ENCODE measurements around the gene NEDD1.

The NEDD1 gene

DNA sequence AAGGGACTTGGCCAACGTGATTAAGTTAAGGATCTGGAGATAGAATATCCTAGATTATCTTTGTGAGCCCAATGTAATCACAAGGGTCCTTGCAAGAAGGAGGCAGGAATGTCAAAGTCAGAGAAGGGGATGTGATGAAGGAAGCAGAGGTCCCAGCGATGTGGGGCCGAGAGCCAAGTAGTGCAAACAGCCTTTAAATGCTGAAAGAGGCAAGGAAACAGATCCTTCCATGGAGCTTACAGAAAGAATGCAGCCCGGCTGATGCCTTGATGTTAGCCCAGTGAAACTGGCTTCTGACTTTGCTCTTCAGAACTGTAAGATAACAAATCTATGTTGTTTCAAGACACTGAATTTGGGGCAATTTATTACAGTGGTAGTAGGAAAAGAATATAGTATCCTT is 74.9 kb downstream of the NEDD1 start:
- Histone ChIP-seq H3K4me3 (ENCODE audit: low read length) (no peak overlapping the region), H3K9me3 (ENCODE audit: insufficient read depth, low read depth, low read length) (no peaks in the 10 kb centered on the region), H3K27me3 (ENCODE audit: insufficient read depth, low read length) (peaks cover 12% of the 10 kb centered on the region), H3K4me1 (ENCODE audit: insufficient read depth, low read length) (peaks cover 10% of the 10 kb centered on the region), H3K36me3 (ENCODE audit: insufficient read depth, low read length) (no peaks in the 10 kb centered on the region), H3K9ac (ENCODE audit: low read depth, low read length) (no peak overlapping the region), H3K27ac (ENCODE audit: low read depth, low read length) (no peak overlapping the region)
- 81% methylated on average over 4 of the region's 4 CpGs for WGBS

DNA sequence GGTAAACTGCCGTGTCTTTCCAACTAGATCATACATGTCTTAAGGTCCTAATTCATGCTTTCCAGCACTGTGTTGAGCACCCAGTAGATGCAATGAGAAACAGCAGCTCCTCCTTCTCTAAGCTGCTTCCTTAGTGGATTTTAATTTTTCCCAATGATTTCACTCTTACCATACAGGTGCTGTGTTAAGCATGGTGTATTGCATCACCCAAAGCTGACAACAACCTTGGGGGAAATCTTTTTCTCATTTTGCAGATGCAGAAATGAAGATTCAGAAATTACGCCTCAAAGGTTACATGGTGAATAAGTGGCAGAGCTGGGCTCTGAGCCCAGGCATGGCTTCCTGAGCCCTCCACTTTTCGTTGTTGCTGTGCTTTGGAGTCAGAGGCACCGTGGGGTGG is 75.6 kb downstream of the NEDD1 start:
- Histone ChIP-seq H3K9ac (ENCODE audit: low read depth, low read length) (no peak overlapping the region), H3K4me1 (ENCODE audit: insufficient read depth, low read length) (peaks cover 14% of the 10 kb centered on the region), H3K4me3 (ENCODE audit: low read length) (no peak overlapping the region), H3K27ac (ENCODE audit: low read depth, low read length) (no peak overlapping the region), H3K9me3 (ENCODE audit: insufficient read depth, low read depth, low read length) (no peaks in the 10 kb centered on the region), H3K36me3 (ENCODE audit: insufficient read depth, low read length) (no peaks in the 10 kb centered on the region), H3K27me3 (ENCODE audit: insufficient read depth, low read length) (peaks cover 12% of the 10 kb centered on the region)
- 94% methylated on average over 4 of the region's 4 CpGs for WGBS

DNA sequence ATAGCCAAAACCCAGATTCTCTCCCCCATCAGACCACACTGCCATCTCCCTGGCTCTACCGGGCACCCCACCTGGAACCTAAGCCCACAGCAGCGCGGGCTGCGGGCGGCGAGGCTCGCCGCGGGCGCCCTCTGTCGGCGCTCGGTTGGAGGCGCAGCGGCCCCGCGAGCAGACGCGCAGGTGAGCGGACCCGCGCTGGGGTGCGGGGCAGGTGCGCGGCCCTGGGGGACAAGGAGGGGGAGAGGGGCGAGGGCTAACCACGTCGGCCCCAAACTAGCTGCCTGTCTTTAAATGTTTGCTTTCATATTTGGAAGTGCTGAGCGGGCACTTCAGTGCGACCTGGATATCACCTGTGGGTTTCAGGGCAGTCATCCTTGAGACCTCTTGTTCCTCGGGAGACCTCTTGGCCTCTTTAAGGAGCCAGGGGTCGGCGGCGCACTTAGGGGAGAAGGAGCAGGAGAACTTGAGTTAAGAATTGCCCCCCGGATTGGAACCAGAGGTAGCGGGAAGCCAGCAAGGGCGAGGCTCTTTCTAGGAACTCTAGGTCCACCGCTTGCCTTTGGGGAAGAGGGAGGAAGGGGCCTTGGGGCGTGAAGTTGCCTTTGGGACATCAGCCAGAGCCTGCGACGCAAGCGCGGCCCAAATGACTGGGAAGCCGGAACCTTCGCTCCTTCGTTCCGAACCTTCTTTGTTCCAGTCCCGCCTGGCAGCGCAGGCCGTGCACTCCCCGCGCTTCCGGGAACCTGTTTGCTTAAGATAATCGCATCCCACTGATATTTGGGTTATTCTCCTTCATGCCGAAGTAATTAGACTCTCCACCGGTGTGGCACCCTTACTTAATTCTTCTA is 78.7 kb downstream of the NEDD1 start:
- Histone ChIP-seq H3K9me3 (ENCODE audit: insufficient read depth, low read depth, low read length) (no peaks in the 10 kb centered on the region), H3K36me3 (ENCODE audit: insufficient read depth, low read length) (no peaks in the 10 kb centered on the region), H3K27me3 (ENCODE audit: insufficient read depth, low read length) (peaks cover 12% of the 10 kb centered on the region), H3K27ac (ENCODE audit: low read depth, low read length) (no peak overlapping the region), H3K9ac (ENCODE audit: low read depth, low read length) (peak overlapping the region; percentile 75), H3K4me1 (ENCODE audit: insufficient read depth, low read length) (peaks cover 26% of the 10 kb centered on the region), H3K4me3 (ENCODE audit: low read length) (peak overlapping the region; percentile 62)
- WGBS: 2% methylated on average over 56 of the region's 56 CpGs

DNA sequence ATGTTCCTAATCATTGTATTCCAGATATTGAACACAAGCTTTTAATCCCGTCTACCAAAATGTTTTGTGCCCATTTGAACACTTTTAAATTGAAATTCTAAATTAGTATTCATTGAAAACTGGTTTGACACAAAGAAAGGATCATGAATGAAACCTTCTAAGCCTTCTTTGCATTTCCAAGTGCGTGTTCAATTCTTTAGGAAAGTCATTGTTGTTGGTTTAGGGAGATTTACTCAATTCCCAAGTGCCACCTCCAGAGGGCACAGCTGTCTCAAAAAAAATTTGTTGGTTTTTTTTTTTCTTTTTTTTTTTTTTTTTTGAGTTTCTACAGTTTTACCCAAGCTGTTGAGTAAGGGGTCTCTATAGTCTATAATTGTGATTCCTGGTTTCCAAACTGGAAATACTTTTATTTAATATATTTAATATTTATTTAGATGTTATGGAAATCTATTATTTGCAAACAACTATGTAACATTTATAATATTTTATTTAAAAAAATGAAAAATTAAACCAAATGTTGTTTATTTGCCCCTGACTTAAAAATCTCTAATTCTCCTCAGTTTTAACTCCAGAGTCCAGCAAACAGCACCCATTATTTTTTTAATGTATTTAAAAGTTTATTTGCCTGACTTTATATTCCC is 79.9 kb downstream of the NEDD1 start:
- peak overlapping the region; percentile 62 for H3K4me3 ChIP-seq (ENCODE audit: low read length)
- H3K36me3 ChIP-seq (ENCODE audit: insufficient read depth, low read length): no peaks in the 10 kb centered on the region
- H3K27ac ChIP-seq (ENCODE audit: low read depth, low read length): no peak overlapping the region
- H3K27me3 ChIP-seq (ENCODE audit: insufficient read depth, low read length): peaks cover 12% of the 10 kb centered on the region
- 0% methylated on average over 2 of the region's 2 CpGs for WGBS
- no peak overlapping the region for H3K9ac ChIP-seq (ENCODE audit: low read depth, low read length)
- peaks cover 34% of the 10 kb centered on the region for H3K4me1 ChIP-seq (ENCODE audit: insufficient read depth, low read length)
- H3K9me3 ChIP-seq (ENCODE audit: insufficient read depth, low read depth, low read length): no peaks in the 10 kb centered on the region

DNA sequence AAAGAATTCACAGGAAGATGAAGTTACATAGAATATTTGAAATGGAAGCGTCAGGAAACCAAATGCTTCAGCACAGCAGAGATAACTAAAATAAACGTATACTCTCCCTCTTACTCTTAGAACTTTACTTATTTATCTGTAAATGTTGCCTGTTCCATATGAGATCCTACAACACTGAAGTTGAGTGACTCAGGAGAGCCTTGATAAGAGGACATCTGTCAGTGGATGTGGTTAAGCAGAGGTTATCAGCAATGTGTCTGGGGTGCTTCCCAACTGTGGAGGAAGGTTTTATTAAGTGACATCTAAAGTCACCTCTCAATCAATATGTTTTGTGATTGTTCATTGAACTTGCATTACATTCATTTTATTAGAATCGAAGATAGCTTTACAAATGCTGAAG is 81.9 kb downstream of the NEDD1 start:
- Histone ChIP-seq H3K4me3 (ENCODE audit: low read length) (no peak overlapping the region), H3K27ac (ENCODE audit: low read depth, low read length) (no peak overlapping the region), H3K4me1 (ENCODE audit: insufficient read depth, low read length) (peaks cover 34% of the 10 kb centered on the region), H3K9me3 (ENCODE audit: insufficient read depth, low read depth, low read length) (no peaks in the 10 kb centered on the region), H3K9ac (ENCODE audit: low read depth, low read length) (no peak overlapping the region), H3K36me3 (ENCODE audit: insufficient read depth, low read length) (no peaks in the 10 kb centered on the region), H3K27me3 (ENCODE audit: insufficient read depth, low read length) (peaks cover 12% of the 10 kb centered on the region)
- 93% methylated on average over 1 of the region's 3 CpGs for WGBS

DNA sequence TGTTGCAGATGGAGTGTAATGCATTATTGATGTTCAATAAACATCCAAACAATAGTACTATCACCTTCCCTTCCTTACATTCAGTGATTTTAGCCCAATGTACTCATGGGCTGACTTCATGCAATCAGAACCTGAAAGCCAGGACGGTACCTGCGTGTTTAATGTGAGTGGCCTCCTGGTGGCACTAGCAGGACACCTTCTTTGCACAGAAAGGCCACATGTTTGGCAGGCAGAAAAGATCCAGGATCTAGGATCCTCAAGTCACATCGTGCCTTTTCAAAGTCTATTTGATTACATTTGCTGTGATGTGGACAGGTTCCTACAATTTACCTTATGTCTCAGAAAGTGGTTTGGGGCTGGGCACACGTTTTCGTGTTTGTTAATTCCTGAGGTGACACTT is 82.9 kb downstream of the NEDD1 start:
- Histone ChIP-seq H3K9ac (ENCODE audit: low read depth, low read length) (no peak overlapping the region), H3K27ac (ENCODE audit: low read depth, low read length) (no peak overlapping the region), H3K36me3 (ENCODE audit: insufficient read depth, low read length) (no peaks in the 10 kb centered on the region), H3K4me3 (ENCODE audit: low read length) (no peak overlapping the region), H3K27me3 (ENCODE audit: insufficient read depth, low read length) (peaks cover 12% of the 10 kb centered on the region), H3K4me1 (ENCODE audit: insufficient read depth, low read length) (peaks cover 34% of the 10 kb centered on the region), H3K9me3 (ENCODE audit: insufficient read depth, low read depth, low read length) (no peaks in the 10 kb centered on the region)
- WGBS: 78% methylated on average over 5 of the region's 5 CpGs

DNA sequence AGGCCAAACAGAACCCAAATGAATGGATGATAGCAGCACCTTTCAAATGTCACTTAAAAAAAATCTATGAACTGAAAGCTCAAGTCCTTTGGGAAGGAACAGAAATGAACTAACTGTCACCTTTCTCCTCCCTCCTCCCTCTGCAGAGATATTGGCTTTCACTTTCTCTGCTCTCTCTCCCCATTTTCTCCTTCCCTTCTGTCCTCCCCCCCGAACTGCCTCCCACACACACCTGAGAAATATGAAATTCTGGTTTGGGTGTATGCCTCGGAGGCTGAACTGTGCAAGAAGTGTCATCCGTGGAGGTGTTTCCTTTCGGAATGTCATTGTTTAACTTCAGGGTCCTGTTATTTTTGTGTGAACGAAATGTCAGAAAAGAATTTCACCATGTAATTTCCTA is 87.8 kb downstream of the NEDD1 start:
- no peaks in the 10 kb centered on the region for H3K27me3 ChIP-seq (ENCODE audit: insufficient read depth, low read length)

DNA sequence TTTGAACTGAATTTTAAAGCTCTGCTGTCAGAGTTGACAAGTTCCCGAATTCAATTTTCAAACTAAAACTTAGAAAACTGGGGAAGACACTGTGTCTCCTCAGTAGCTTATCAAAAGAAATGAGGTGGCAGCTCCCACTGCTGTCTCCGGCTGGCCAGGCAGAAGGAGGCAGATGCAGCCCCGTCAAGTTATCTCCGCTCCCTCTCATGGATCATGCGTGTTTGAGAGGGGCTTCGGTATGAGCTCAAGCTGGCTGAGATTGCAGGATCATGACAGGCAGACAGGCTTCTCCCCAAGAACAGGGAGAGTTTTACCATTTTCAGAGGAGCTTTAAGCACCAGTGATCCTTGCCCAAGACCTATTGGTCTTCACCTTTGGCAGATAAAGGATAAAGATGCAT is 88.8 kb downstream of the NEDD1 start:
- H3K36me3 ChIP-seq (ENCODE audit: insufficient read depth, low read length): no peaks in the 10 kb centered on the region
- WGBS: 92% methylated on average over 6 of the region's 6 CpGs
- no peak overlapping the region for H3K4me3 ChIP-seq (ENCODE audit: low read length)
- H3K27me3 ChIP-seq (ENCODE audit: insufficient read depth, low read length): no peaks in the 10 kb centered on the region
- no peak overlapping the region for H3K27ac ChIP-seq (ENCODE audit: low read depth, low read length)
- no peaks in the 10 kb centered on the region for H3K9me3 ChIP-seq (ENCODE audit: insufficient read depth, low read depth, low read length)
- no peak overlapping the region for H3K9ac ChIP-seq (ENCODE audit: low read depth, low read length)
- peaks cover 9% of the 10 kb centered on the region for H3K4me1 ChIP-seq (ENCODE audit: insufficient read depth, low read length)

More for the DNA sequence above, 87.8 kb downstream of the NEDD1 start:
- Histone ChIP-seq H3K4me1 (ENCODE audit: insufficient read depth, low read length) (peaks cover 18% of the 10 kb centered on the region), H3K36me3 (ENCODE audit: insufficient read depth, low read length) (no peaks in the 10 kb centered on the region), H3K9me3 (ENCODE audit: insufficient read depth, low read depth, low read length) (no peaks in the 10 kb centered on the region), H3K4me3 (ENCODE audit: low read length) (no peak overlapping the region), H3K9ac (ENCODE audit: low read depth, low read length) (no peak overlapping the region), H3K27ac (ENCODE audit: low read depth, low read length) (no peak overlapping the region)
- 93% methylated on average over 4 of the region's 5 CpGs for WGBS

DNA sequence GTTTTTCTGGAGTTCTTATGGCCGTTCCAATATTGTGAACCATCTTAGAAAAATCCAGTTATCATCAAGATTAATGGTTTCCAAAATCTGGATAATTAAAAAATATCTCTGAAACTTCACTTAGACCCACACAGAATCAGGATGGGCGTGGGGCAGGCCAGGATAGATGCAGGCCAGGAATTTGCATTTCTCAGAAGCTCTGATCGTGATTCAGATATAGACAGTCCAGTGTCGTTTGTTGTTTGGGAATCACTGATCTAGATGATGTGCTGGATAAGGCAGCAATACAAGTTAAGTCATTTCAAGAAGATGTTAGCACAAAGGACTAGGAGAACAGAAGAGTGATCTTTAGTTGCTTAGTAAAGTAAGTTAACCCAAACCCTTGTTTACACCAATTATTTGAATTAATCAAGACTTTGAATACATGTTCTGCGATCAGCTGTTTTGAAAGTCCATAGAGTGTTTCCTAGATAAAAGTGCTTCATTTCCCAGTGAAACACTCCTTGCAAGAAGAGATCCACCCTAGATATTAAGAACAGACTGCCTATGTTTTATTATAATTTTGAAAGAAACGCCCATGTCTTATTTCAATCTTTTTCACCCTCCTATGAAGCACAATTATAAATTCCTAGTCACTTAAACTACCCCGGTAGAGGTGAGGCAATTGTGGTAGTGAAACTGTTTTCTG is 90.9 kb downstream of the NEDD1 start:
- Histone ChIP-seq H3K27me3 (ENCODE audit: insufficient read depth, low read length) (no peaks in the 10 kb centered on the region), H3K36me3 (ENCODE audit: insufficient read depth, low read length) (no peaks in the 10 kb centered on the region), H3K9me3 (ENCODE audit: insufficient read depth, low read depth, low read length) (no peaks in the 10 kb centered on the region), H3K9ac (ENCODE audit: low read depth, low read length) (no peak overlapping the region), H3K4me1 (ENCODE audit: insufficient read depth, low read length) (no peaks in the 10 kb centered on the region), H3K4me3 (ENCODE audit: low read length) (no peak overlapping the region), H3K27ac (ENCODE audit: low read depth, low read length) (no peak overlapping the region)
- 98% methylated on average over 6 of the region's 7 CpGs for WGBS

DNA sequence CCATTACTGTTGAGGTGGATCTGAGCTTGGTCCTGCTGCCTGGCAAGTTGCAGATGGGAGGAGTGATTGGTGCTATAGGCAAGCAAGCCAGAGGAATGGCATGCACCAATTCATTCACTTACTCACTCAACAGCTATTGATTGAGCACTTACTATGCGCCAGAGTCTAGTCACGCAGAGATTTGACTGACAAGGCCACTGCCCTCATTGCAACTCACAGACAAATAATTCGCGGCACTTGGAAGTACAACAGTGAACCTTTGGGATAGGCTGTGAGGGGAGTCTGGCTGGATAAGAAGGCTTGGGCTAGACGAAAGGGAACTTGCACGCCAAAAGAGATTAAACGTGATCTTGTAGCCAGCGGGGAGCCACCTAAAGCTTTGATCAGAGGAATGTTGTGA is 96.2 kb downstream of the NEDD1 start:
- Histone ChIP-seq H3K4me1 (ENCODE audit: insufficient read depth, low read length) (peaks cover 4% of the 10 kb centered on the region; the same call in 1 of the 2 replicates), H3K27me3 (ENCODE audit: insufficient read depth, low read length) (no peaks in the 10 kb centered on the region), H3K9ac (ENCODE audit: low read depth, low read length) (no peak overlapping the region), H3K36me3 (ENCODE audit: insufficient read depth, low read length) (no peaks in the 10 kb centered on the region), H3K9me3 (ENCODE audit: insufficient read depth, low read depth, low read length) (no peaks in the 10 kb centered on the region), H3K4me3 (ENCODE audit: low read length) (no peak overlapping the region), H3K27ac (ENCODE audit: low read depth, low read length) (no peak overlapping the region)
- WGBS: 94% methylated on average over 8 of the region's 8 CpGs

Data from HUES64 (cell line).